ENCODE data around the gene SEC23B. TPM values are rescaled to one million over a fixed set of nuclear protein-coding genes. Genes with fewer than 3 reads are reported as not detected.

SEC23B gene
- total and polyA plus RNA-seq, 2 of the 4 experiments (the other 2 are of a cell fraction), result 51.5 to 78.9 TPM

DNA sequence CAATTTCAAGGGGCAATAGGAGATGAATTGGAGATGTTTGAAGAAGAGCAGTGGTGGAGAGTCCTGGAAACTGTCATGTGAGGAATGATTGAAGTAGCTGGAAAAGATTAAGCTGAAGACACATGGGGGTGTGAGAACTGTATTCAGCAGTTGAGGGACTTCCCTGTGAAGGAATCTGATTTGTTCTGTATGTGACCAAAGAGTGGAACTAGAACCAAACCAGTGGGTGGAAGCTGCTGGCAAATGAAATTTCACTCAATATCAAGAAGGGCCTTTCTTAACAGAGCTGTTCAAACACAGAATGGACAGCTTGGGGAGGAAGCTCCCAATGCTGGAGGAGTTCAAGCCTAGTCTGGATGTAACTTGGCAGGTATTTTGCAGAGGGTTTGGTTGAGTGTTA lies 21.3 kb downstream of the SEC23B start:
- Histone ChIP-seq H2AK9ac (replicated peaks; ENCODE audit: low read depth, low read length, poor library complexity) (no peak overlapping the region), H3K9ac (ENCODE audit: low read depth, low read length) (no peak overlapping the region), H3K9me3 (ENCODE audit: control insufficient read depth, insufficient read depth, low read length) (no peaks in the 10 kb centered on the region), H2BK20ac (ENCODE audit: low read depth, low read length) (no peak overlapping the region), H2BK5ac (ENCODE audit: low read depth, low read length, poor library complexity, severe bottlenecking) (no peak overlapping the region), H3K27ac (ENCODE audit: insufficient read depth, low read length) (no peak overlapping the region), H2BK15ac (ENCODE audit: low read depth, low read length) (no peak overlapping the region), H3K56ac (ENCODE audit: extremely low read depth, insufficient read depth, low read length) (no peak overlapping the region), H2AK5ac (ENCODE audit: low read depth, low read length) (no peak overlapping the region), H2BK120ac (ENCODE audit: low read depth, low read length) (no peak overlapping the region), H3K9me1 (ENCODE audit: insufficient read depth, low read length) (peaks cover 10% of the 10 kb centered on the region), H3K27me3 (ENCODE audit: control insufficient read depth, insufficient read depth, low read length) (no peaks in the 10 kb centered on the region), H3K36me3 (ENCODE audit: control insufficient read depth, insufficient read depth, low read length) (peaks cover 60% of the 10 kb centered on the region), H3K4me2 (ENCODE audit: low read depth, low read length) (no peak overlapping the region), H3K4me1 (ENCODE audit: control insufficient read depth, insufficient read depth, low read length) (peaks cover 2% of the 10 kb centered on the region), H3K14ac (replicated peaks; ENCODE audit: low read depth, low read length) (no peak overlapping the region), H2AFZ (replicated peaks; ENCODE audit: low read length, poor library complexity) (no peak overlapping the region), H3K4me3 (ENCODE audit: insufficient read depth, low read depth, low read length) (no peak overlapping the region), H4K8ac (ENCODE audit: low read depth in 2 of 2, low read length in 2 of 2) (no peak overlapping the region), H3K79me1 (ENCODE audit: low read depth in 1 of 2, low read length in 2 of 2) (peaks cover 4 to 6% of the 10 kb centered on the region in 2 experiments; a peak in 3 of 4 replicates), H3K23ac (ENCODE audit: low read depth, low read length) (no peak overlapping the region), H4K5ac (ENCODE audit: low read depth, low read length) (no peak overlapping the region), H4K91ac (ENCODE audit: insufficient read depth, low read depth, low read length) (no peak overlapping the region), H3K4ac (ENCODE audit: low read depth, low read length) (no peak overlapping the region), H4K20me1 (ENCODE audit: insufficient read depth, low read length) (no peaks in the 10 kb centered on the region), H3K18ac (ENCODE audit: low read depth, low read length) (no peak overlapping the region)
- dilution Hi-C loops (cut with HindIII; ENCODE audit: low sequenced_read_pairs, unreplicated experiment), result no loop called here
- ATAC-seq (ENCODE audit: low read depth), result no peak
- DNase-seq, result no peak
- TF ChIP-seq RAD21 (IDR thresholded peaks at IDR 0.05; ENCODE audit: low read length) (no peak), POLR2A (IDR thresholded peaks at IDR 0.05; ENCODE audit: low read depth, low read length) (no peak), FOS (IDR thresholded peaks at IDR 0.05; ENCODE audit: low read depth, low read length) (no peak), RCOR1 (IDR thresholded peaks at IDR 0.05; ENCODE audit: insufficient replicate concordance, low read length) (no peak), CHD1 (IDR thresholded peaks at IDR 0.05; ENCODE audit: low read depth, low read length) (no peak), BHLHE40 (IDR thresholded peaks at IDR 0.05; ENCODE audit: low read depth, low read length) (no peak), MAFK (IDR thresholded peaks at IDR 0.05; ENCODE audit: low read depth, low read length) (no peak), SMC3 (IDR thresholded peaks at IDR 0.05; ENCODE audit: low read depth, low read length) (no peak), CEBPB (IDR thresholded peaks at IDR 0.05; ENCODE audit: low read depth, low read length) (no peak), MAZ (IDR thresholded peaks at IDR 0.05; ENCODE audit: borderline replicate concordance, low read depth, low read length) (no peak), RFX5 (IDR thresholded peaks at IDR 0.05; ENCODE audit: low read depth, low read length) (no peak), MXI1 (IDR thresholded peaks at IDR 0.05; ENCODE audit: borderline replicate concordance, low read depth, low read length) (no peak), NFE2L2 (IDR thresholded peaks at IDR 0.05; ENCODE audit: low read depth, low read length) (no peak)
- TF ChIP-seq, protein P1, sequence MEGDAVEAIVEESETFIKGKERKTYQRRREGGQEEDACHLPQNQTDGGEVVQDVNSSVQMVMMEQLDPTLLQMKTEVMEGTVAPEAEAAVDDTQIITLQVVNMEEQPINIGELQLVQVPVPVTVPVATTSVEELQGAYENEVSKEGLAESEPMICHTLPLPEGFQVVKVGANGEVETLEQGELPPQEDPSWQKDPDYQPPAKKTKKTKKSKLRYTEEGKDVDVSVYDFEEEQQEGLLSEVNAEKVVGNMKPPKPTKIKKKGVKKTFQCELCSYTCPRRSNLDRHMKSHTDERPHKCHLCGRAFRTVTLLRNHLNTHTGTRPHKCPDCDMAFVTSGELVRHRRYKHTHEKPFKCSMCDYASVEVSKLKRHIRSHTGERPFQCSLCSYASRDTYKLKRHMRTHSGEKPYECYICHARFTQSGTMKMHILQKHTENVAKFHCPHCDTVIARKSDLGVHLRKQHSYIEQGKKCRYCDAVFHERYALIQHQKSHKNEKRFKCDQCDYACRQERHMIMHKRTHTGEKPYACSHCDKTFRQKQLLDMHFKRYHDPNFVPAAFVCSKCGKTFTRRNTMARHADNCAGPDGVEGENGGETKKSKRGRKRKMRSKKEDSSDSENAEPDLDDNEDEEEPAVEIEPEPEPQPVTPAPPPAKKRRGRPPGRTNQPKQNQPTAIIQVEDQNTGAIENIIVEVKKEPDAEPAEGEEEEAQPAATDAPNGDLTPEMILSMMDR (conservative IDR thresholded peaks at IDR 0.05; ENCODE audit: low read depth, low read length), result no peak
- TF ChIP-seq, protein P2, sequence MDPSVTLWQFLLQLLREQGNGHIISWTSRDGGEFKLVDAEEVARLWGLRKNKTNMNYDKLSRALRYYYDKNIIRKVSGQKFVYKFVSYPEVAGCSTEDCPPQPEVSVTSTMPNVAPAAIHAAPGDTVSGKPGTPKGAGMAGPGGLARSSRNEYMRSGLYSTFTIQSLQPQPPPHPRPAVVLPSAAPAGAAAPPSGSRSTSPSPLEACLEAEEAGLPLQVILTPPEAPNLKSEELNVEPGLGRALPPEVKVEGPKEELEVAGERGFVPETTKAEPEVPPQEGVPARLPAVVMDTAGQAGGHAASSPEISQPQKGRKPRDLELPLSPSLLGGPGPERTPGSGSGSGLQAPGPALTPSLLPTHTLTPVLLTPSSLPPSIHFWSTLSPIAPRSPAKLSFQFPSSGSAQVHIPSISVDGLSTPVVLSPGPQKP (IDR thresholded peaks at IDR 0.05; ENCODE audit: borderline replicate concordance, low read depth, low read length), result no peak
- TF ChIP-seq, protein P3, sequence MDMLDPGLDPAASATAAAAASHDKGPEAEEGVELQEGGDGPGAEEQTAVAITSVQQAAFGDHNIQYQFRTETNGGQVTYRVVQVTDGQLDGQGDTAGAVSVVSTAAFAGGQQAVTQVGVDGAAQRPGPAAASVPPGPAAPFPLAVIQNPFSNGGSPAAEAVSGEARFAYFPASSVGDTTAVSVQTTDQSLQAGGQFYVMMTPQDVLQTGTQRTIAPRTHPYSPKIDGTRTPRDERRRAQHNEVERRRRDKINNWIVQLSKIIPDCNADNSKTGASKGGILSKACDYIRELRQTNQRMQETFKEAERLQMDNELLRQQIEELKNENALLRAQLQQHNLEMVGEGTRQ (IDR thresholded peaks at IDR 0.05; ENCODE audit: low read depth, low read length), result no peak
- ChIA-PET CTCF (no interaction called here), POLR2A (ENCODE audit: unreplicated experiment) (interaction anchor here (0.6 kb wide), 1 partner anchor 81 kb away, joined by 3 read pairs; no protein-coding TSS in a partner anchor)
- intact Hi-C loops (cut with micrococcal nuclease), result no loop called here
- BruUV-seq (replicated peaks), result no TSS peak
- in situ Hi-C loops (cut with MboI; ENCODE audit: low sequenced_read_pairs), result loop anchor here (25.0 kb wide), 2 partner anchors 108 to 1508 kb away; no protein-coding TSS in a partner anchor

All from IMR-90 (cell line).